ENCODE results near the gene SLC13A3. TPM values are rescaled to one million over a fixed set of nuclear protein-coding genes. Genes with fewer than 3 reads are reported as not detected.

The SLC13A3 gene
- total RNA-seq, 4 donors from 2014 or later, result 0.34 to 1.5 (median 1.0) TPM

DNA sequence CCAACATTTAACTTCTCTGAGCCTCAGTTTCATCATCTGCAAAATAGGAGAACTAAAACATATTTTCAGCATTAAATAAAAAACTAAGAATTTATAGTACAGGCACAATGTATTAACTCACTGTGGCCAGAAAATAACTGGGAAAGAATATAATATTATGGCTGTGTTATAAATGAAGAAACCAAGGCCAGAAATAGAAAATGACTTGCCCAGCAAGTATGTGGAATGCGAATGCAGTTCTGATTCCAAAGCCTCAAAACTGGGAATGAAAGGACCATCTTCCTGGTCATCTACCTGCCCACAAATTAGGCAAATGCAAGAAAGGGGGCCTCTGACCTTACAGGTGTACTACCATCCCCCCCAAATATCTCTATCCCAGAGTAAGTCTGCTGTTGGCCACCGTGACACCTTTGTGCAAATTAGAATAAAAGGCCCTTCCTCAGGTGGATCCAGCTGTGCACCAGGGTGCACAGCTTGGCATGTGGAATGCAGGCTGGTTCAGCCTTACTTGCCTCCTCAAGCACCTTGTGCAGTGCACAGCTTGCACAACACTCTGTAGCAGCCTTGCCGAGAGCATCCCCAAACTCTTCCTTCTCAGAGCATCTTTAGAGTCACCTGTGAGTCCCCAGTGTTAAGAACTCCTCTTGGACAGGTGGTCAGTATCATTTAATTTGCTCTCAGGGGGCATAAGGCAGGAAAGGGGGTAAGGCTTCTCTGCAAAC, 4.4 kb downstream of the SLC13A3 start:
- Histone ChIP-seq H3K9me3 (no peaks in the 10 kb centered on the region), H3K4me3 (no peak overlapping the region), H3K27ac (no peak overlapping the region), H3K4me1 (peaks cover 0 to 7% (median 0%) of the 10 kb centered on the region in 3 donors), H3K36me3 (no peaks in the 10 kb centered on the region), H3K27me3 (peaks cover 0 to 29% (median 0%) of the 10 kb centered on the region in 4 donors)
- no peak for TF ChIP-seq POLR2A (IDR thresholded peaks at IDR 0.05)
- TF ChIP-seq, protein P1, sequence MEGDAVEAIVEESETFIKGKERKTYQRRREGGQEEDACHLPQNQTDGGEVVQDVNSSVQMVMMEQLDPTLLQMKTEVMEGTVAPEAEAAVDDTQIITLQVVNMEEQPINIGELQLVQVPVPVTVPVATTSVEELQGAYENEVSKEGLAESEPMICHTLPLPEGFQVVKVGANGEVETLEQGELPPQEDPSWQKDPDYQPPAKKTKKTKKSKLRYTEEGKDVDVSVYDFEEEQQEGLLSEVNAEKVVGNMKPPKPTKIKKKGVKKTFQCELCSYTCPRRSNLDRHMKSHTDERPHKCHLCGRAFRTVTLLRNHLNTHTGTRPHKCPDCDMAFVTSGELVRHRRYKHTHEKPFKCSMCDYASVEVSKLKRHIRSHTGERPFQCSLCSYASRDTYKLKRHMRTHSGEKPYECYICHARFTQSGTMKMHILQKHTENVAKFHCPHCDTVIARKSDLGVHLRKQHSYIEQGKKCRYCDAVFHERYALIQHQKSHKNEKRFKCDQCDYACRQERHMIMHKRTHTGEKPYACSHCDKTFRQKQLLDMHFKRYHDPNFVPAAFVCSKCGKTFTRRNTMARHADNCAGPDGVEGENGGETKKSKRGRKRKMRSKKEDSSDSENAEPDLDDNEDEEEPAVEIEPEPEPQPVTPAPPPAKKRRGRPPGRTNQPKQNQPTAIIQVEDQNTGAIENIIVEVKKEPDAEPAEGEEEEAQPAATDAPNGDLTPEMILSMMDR (IDR thresholded peaks at IDR 0.05), result no peak
- intact Hi-C loops (cut with DNase I), result no loop called here
- DNase-seq, result no peak
- WGBS, 2 donors, result 90 to 91% methylated on average over 2 to 3 of the region's 3 CpGs

DNA sequence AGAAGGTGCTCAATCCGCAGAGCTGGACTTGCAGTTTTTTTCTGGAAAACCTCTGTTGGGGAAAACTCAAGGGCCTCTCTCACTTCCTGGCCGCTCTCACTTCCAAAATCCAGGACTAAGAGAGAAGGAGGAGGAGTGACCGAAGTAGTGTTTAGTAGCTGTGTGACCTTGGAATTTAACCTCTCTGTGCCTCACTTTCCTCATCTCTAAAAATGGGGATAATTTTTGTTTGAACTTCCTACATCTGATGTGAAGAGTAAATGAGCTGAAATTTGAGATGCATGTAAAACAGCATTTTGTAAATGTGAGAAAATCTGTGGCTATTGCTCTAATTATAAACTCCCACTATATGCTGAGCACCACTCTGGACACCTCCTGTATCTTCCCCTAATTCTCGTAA, 5.1 kb downstream of the SLC13A3 start:
- DNase-seq, result no peak

DNA sequence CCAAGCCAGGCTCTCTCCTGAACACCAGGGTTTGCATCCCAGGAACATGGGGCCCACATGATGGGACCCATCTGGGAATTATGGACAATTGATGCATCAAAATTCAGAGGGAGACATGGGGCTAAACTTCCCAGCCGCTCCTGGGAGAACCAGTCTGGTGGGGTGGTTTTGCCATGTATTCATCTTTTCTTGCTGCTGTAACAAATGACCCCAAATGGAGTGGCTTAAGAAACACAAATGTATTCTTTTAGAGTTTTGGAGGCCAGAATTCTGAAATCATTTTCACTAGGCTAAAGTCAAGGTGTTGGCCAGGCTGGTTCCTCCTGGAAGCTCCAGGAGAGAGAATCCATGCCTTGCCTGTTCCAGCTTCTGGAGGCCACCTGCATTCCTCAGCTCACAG, 6.5 kb downstream of the SLC13A3 start:
- H3K27me3 ChIP-seq, result peaks cover 0 to 8% (median 0%) of the 10 kb centered on the region in 4 donors
- H3K27ac ChIP-seq, result no peak overlapping the region
- TF ChIP-seq POLR2A (IDR thresholded peaks at IDR 0.05), result no peak
- TF ChIP-seq, protein P1 (IDR thresholded peaks at IDR 0.05), result no peak
- intact Hi-C loops (cut with DNase I), result no loop called here
- H3K36me3 ChIP-seq, result no peaks in the 10 kb centered on the region
- 78 to 86% methylated on average over 1 of the region's 1 CpG for WGBS, 2 donors
- DNase-seq, result no peak
- H3K9me3 ChIP-seq, result no peaks in the 10 kb centered on the region
- H3K4me3 ChIP-seq, result no peak overlapping the region
- H3K4me1 ChIP-seq, result no peaks in the 10 kb centered on the region

More for the DNA sequence above, 5.1 kb downstream of the SLC13A3 start:
- peaks cover 0 to 22% (median 0%) of the 10 kb centered on the region in 4 donors for H3K27me3 ChIP-seq
- no peak overlapping the region for H3K27ac ChIP-seq
- H3K36me3 ChIP-seq, result no peaks in the 10 kb centered on the region
- H3K4me3 ChIP-seq, result no peak overlapping the region
- intact Hi-C loops (cut with DNase I), result no loop called here
- WGBS, 2 donors, result 66 to 84% methylated on average over 4 of the region's 4 CpGs
- no peaks in the 10 kb centered on the region for H3K9me3 ChIP-seq
- H3K4me1 ChIP-seq, result peaks cover 0 to 2% (median 0%) of the 10 kb centered on the region in 3 donors
- TF ChIP-seq, protein P1 (IDR thresholded peaks at IDR 0.05), result no peak
- TF ChIP-seq POLR2A (IDR thresholded peaks at IDR 0.05), result no peak

DNA sequence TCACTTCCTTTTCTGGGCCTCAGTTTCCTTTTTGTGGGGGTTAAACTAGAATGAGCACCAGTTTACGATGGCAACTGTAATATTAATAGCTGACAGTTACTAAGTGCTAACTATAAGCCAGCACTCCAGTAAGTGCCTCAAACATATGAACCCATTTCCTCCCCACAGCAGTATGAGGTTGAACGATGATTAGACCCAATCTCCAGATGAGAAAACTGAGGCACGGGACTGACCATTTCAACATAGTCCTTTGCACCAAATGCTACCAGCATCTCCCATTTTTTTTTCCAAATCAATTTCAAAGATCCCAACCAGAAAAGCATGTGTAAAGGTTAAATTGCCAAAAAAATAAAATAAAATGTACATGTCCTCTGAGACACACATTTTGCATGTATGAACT, 7.1 kb downstream of the SLC13A3 start:
- H3K9me3 ChIP-seq, result no peaks in the 10 kb centered on the region
- intact Hi-C loops (cut with DNase I), result no loop called here
- H3K27me3 ChIP-seq, result peaks cover 0 to 3% (median 0%) of the 10 kb centered on the region in 4 donors
- TF ChIP-seq POLR2A (IDR thresholded peaks at IDR 0.05), result no peak
- TF ChIP-seq, protein P1 (IDR thresholded peaks at IDR 0.05), result no peak
- WGBS, 2 donors, result 90 to 98% methylated on average over 3 of the region's 3 CpGs
- no peak overlapping the region for H3K4me3 ChIP-seq
- no peak overlapping the region for H3K27ac ChIP-seq
- no peak for DNase-seq
- no peaks in the 10 kb centered on the region for H3K4me1 ChIP-seq
- no peaks in the 10 kb centered on the region for H3K36me3 ChIP-seq

DNA sequence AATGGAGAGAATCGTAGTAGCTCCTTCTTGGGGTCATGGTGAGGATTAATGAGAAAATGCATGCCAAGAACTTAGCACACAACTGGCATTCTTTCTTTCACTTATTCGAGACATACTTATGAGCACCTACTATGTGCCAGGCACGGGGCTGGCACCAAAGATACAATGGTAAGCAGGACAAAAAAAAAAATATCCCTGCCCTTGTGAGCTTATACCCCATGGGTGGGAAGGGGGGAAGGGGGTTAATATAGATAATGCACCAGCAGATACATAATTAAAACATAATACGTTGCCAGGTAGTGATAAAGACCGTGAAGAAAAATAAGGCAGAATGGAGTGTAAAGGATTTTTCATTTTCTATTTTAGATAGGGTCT, 8.3 kb downstream of the SLC13A3 start:
- Histone ChIP-seq H3K4me3 (no peak overlapping the region), H3K27me3 (no peaks in the 10 kb centered on the region), H3K9me3 (no peaks in the 10 kb centered on the region), H3K27ac (no peak overlapping the region), H3K4me1 (no peaks in the 10 kb centered on the region), H3K36me3 (no peaks in the 10 kb centered on the region)
- WGBS, 2 donors, result 76 to 79% methylated on average over 4 of the region's 5 CpGs
- no peak for DNase-seq
- TF ChIP-seq POLR2A (IDR thresholded peaks at IDR 0.05), result no peak
- TF ChIP-seq, protein P1 (IDR thresholded peaks at IDR 0.05), result no peak
- intact Hi-C loops (cut with DNase I), result no loop called here
